RWPE1 (cell line): ENCODE measurements around the gene SFXN5.

ENCODE experiments used
- CTCF ChIA-PET: fragments of 350-600 bp; sonication (Branson Sonifier 250); formaldehyde crosslinking; extraction: SDS; loops from one replicate; lab custom pipeline; 2021; lab: Yijun Ruan, JAX
- POLR2A ChIA-PET: fragments of 400-600 bp; formaldehyde crosslinking; extraction: SDS; loops from one replicate; lab custom pipeline; 2020; ENCODE audit warnings: antibody characterized with exemption; ENCODE audit not compliant: low non-redundant PET; lab: Yijun Ruan, JAX
- DNase-seq: peaks from one replicate; pipeline ENCODE4 v3.0.0; 2012; ENCODE audit warnings: low spot score
- H3K27ac ChIP-seq: fragments of 450-650 bp; 2 replicates; pipeline ENCODE4 v1.5.1; 2017
- TF ChIP-seq, protein P1 (sequence below): fragments of 450-650 bp; conservative IDR thresholded peaks from 2 replicates; pipeline ENCODE4 v1.5.1; 2017; ENCODE audit warnings: low read depth, mild to moderate bottlenecking

The SFXN5 gene

DNA sequence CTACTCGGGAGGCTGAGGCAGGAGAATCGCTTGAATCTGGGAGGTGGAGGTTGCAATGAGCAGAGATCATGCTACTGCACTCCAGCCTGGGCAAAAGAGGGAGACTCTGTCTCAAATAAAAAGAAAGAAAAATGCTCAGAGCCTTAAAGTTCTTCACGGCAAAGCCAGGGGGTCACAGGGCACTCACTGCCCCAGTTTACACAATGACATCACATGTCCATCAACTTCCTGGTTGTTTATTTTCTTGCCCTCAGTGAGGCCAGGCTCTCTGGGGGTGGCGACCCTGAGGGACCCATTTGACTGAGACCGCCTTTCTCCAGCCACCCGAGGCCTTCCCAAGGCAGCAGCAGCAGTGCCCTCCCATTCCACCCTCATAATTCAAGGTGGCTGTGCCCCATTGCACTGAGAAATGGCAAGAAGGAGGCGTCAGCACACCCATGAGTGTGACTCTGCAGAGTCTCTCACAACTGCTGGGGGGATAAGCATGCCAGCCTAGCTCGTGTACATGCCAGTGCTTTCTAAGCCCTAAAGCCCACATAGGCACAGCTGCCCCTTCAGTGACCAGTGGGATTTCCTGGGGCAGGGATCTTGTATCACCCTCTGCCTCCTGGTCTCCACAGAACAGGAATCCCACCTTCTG lies 50.0 kb downstream of the SFXN5 start:
- TF ChIP-seq, protein P1, sequence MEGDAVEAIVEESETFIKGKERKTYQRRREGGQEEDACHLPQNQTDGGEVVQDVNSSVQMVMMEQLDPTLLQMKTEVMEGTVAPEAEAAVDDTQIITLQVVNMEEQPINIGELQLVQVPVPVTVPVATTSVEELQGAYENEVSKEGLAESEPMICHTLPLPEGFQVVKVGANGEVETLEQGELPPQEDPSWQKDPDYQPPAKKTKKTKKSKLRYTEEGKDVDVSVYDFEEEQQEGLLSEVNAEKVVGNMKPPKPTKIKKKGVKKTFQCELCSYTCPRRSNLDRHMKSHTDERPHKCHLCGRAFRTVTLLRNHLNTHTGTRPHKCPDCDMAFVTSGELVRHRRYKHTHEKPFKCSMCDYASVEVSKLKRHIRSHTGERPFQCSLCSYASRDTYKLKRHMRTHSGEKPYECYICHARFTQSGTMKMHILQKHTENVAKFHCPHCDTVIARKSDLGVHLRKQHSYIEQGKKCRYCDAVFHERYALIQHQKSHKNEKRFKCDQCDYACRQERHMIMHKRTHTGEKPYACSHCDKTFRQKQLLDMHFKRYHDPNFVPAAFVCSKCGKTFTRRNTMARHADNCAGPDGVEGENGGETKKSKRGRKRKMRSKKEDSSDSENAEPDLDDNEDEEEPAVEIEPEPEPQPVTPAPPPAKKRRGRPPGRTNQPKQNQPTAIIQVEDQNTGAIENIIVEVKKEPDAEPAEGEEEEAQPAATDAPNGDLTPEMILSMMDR: no peak
- CTCF ChIA-PET: no interaction called here
- no peak overlapping the region for H3K27ac ChIP-seq

DNA sequence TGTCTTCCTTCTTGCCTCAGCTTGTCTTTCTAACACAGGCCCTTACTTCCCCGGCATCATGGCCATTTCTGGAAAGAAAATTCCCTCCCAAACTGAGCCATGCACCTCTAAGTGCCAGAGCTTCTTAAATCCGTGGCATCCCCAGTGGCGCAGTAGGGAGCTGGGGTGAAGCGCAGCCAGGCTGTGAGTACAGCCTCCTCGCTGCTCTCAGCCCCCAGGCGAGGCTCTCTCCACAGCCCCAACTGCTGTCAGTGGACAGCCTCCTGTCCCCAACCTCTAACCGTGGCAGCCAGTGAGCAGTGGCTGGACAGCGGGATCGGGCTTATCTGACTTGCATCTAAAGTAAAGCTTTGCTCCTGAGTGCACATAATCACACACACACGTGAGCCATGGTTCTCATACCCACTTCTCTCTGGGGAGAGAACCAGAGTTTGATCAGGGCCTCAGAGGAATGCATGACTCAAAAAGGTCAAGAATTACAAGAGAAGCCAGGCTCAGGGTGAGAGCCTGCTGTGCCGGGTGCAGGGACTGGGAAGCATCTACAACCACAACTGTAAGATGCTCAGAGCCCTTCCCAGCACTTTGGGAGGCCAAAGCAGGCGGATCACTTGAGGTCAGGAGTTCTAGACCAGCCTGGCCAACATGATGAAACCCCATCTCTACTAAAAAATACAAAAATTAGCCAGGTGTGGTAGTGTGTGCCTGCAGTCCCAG lies 50.7 kb downstream of the SFXN5 start:
- POLR2A ChIA-PET: no interaction called here
- TF ChIP-seq, protein P1: no peak
- H3K27ac ChIP-seq: no peak overlapping the region
- DNase-seq: no peak
- CTCF ChIA-PET: no interaction called here

More for the DNA sequence above, 50.0 kb downstream of the SFXN5 start:
- no peak for DNase-seq
- POLR2A ChIA-PET: no interaction called here

DNA sequence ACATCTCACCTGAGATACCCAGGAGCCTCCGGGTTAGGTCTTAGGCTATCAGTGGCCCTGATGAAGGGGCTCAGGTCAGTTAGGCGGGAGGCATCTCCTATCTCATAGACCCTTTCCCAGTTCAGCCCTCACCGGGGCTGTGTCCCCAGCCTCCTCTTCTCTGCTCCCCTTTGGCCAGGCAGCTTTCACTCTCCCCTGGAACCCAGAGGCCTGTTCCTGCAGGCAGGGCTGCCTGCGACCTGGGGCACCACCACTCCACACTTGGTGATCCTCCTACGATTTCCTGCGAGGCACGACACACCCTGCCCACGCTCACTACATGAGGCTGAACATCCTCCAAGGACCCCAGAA lies 51.2 kb downstream of the SFXN5 start:
- H3K27ac ChIP-seq: no peak overlapping the region
- ChIA-PET POLR2A (no interaction called here), CTCF (no interaction called here)
- TF ChIP-seq, protein P1: no peak
- no peak for DNase-seq

DNA sequence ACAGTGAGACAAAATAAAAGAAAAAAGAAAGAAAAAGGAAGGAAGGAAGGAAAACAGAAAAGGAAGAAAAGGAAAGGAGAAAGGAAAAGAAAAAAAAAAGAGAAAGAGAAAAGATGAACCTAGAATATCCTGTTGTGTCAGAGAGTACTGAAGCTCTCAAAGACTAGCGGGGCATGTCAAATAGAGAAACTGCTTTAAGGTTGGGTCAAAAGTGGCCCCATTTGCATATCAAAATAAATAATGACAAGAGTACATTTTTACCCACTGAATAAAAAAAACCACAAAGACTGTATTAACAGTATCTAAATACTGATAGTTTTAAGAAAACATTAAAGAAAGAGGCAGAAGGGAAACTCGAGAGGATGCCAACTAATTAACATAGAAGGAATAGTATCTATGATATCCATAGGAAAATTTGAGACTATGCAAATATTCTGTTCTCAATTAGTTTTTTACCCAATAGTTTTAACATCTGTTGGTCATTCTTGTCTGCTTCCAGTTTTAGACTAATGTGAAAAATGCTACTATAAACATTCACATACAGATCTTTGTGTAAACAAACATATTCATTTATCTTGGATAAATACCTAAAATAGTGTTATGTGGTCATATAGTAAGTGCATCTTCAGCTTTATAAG lies 53.2 kb downstream of the SFXN5 start:
- ChIA-PET POLR2A (no interaction called here), CTCF (interaction anchor here (0.7 kb wide), 1 partner anchor 70 kb away, joined by 3 read pairs; no protein-coding TSS in a partner anchor)
- TF ChIP-seq, protein P1: no peak
- no peak overlapping the region for H3K27ac ChIP-seq
- no peak for DNase-seq

DNA sequence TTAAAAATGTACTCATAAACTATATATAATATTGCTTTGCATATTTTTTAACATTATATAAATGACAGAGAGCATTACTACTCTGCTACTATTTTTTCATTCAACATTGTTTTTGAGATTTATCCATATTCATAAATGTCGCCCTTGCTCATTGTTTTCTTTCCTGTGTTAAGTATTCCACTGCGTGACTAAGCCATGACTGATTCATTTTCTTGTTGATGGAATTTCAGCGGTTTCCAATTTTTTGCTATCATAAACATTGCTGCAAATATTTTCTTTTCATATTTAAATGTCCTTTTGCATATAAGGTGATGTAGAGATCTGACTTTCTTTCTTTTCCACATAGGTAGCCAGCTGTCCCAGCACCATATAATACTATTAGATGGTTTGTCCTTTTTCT lies 57.6 kb downstream of the SFXN5 start:
- CTCF ChIA-PET: no interaction called here
- TF ChIP-seq, protein P1: no peak
- POLR2A ChIA-PET: no interaction called here
- H3K27ac ChIP-seq: no peak overlapping the region
- DNase-seq: peak; percentile 26

DNA sequence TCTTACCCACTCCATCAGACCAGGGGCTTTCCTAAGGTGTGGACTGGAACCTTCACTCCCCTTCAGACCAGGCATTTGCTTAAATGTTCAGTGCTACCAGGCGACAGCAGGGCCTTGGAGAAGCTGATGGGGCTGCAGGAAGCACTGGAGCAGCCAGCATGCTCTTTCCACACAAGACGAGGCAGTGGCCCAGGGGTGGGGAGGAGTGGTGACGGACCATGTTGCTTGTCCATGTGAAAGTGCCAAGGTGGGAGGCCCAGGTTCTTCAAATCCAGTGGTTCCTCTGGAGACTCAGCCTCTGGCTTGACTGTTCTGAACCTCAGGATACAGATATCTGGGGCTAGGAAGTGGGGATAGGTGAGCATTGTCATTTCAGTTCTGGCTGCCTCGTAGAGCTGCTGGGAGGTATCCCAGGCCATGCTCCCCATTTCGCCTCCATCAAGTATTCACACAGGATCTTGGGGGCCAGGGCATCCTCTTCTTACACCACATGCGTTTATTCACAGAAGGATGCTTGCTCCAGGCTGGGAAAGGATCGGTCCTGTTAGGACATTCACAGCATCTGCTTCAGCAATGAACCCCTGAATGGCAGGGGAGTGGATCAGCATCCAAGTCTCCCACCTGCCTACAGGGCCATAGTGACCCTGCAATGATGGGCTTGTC lies 62.2 kb downstream of the SFXN5 start:
- H3K27ac ChIP-seq: no peak overlapping the region
- ChIA-PET POLR2A (no interaction called here), CTCF (interaction anchor here (0.6 kb wide), 1 partner anchor 55 kb away, joined by 4 read pairs; no protein-coding TSS in a partner anchor)
- no peak for DNase-seq
- TF ChIP-seq, protein P1: no peak
